Tibial nerve (tissue), 4 donors: ENCODE results near the gene UACA. TPM values are rescaled to one million over a fixed set of nuclear protein-coding genes. Genes with fewer than 3 reads are reported as not detected.

Experiments used
- DNase-seq, 2 donors: peaks; one replicate each; pipeline ENCODE4 v3.0.0-alpha.2; 2019; ENCODE audit warnings: low spot score in 2 of 2
- H3K27ac ChIP-seq, 4 donors: fragments of 200-600 bp; sonication (generic) in 3 of 4; one replicate each; pipeline ENCODE4 v1.5.1; 2017 to 2019; ENCODE audit warnings: mild to moderate bottlenecking in 1 of 4
- H3K27me3 ChIP-seq, 2 donors: fragments of 200-600 bp; sonication (generic) in 1 of 2; one replicate each; pipeline versions ENCODE4 v1.5.1 to v1.6.0; 2017 to 2019
- H3K36me3 ChIP-seq, 3 donors: fragments of 200-600 bp; sonication (generic); one replicate each; pipeline ENCODE4 v1.5.1; 2018 to 2019
- H3K4me1 ChIP-seq, 4 donors: fragments of 200-600 bp; sonication (generic) in 3 of 4; one replicate each; pipeline ENCODE4 v1.5.1; 2017 to 2019
- H3K4me3 ChIP-seq, 4 donors: fragments of 200-600 bp; sonication (generic) in 3 of 4; one replicate each; pipeline ENCODE4 v1.5.1; 2017 to 2019; ENCODE audit warnings: mild to moderate bottlenecking in 1 of 4, moderate library complexity in 1 of 4
- H3K9me3 ChIP-seq, 4 donors: fragments of 200-600 bp; sonication (generic) in 3 of 4; one replicate each; pipeline ENCODE4 v1.5.1; 2017 to 2019
- EP300 ChIP-seq, 2 donors: sonication (generic); formaldehyde crosslinking; IDR thresholded peaks; one replicate each; pipeline ENCODE4 v1.6.1; 2017; ENCODE audit warnings: antibody characterized with exemption in 2 of 2, mild to moderate bottlenecking in 1 of 2
- POLR2A ChIP-seq, 2 donors: fragments of 450-650 bp; IDR thresholded peaks; one replicate each; pipeline ENCODE4 v1.6.1; 2017; ENCODE audit warnings: antibody characterized with exemption in 2 of 2, mild to moderate bottlenecking in 2 of 2, moderate library complexity in 2 of 2
- WGBS, 2 donors: methylation state at CpG; one replicate each; pipeline ENCODE4 v1.1.5; 2018; 5-methylcytosine and 5-hydroxymethylcytosine counted together
- total RNA-seq, 4 donors: library from RNA; depleted of rRNA; stranded (reverse); fragments of >200 nt; gene quantifications; one replicate each; pipeline ENCODE4 v1.1.0, GENCODE V29; 2016
- TF ChIP-seq, protein P1 (sequence below), 5 experiments: fragments of 200-600 bp in 3 of 5; fragments of 450-650 bp in 2 of 5; sonication (generic) in 3 of 5; IDR thresholded peaks; one replicate each; pipeline ENCODE4 v1.5.1; 2016 to 2019; ENCODE audit warnings: antibody characterized with exemption in 5 of 5, mild to moderate bottlenecking in 3 of 5, moderate library complexity in 2 of 5

Gene UACA
- total RNA-seq, 4 donors from 2014 or later, result 107 to 210 (median 168) TPM

DNA sequence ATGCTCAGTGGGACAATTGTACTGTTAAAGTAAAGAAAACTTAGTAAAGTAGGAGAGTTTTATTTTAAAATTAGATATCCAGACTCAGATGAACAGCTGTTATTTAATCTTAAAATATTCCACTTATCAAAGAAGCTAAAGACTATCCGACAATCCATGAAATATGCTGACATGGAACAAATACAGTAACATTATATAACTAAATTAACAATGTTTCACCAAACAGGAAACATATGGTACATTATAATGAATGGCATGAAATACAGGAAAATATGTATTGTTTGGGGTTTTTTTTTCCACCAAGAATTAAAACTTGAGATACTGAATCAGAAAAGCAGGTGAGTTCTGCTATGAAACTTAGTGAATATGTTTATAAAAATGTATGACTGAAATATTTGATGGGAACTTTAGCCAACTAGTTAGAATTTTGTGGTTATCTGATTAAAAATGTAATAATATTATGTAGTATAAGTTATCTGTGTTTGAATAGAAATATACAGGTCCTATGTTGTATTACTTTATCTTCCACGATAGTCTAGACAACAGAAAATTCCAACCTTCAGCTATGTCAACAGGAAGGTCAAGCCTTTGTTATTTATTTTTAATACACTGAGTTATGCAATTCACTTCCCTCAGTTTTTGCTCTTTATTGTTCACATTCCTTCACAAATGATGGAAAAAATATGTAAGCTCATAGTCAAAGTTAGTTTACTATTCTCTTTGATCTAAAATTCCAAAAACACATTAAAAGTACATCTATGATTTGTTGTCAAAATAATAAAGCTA is 72.7 kb downstream of the UACA start:
- Histone ChIP-seq H3K36me3 (peaks cover 0 to 20% (median 0%) of the 10 kb centered on the region in 3 donors), H3K27ac (peak overlapping the region in 1 of 4 donors; percentile 10), H3K27me3 (no peaks in the 10 kb centered on the region), H3K4me1 (peaks cover 0 to 27% (median 0%) of the 10 kb centered on the region in 4 donors), H3K9me3 (no peaks in the 10 kb centered on the region), H3K4me3 (no peak overlapping the region)
- WGBS, 2 donors, result 37 to 44% methylated on average over 2 of the region's 2 CpGs
- no peak for DNase-seq
- TF ChIP-seq, protein P1, sequence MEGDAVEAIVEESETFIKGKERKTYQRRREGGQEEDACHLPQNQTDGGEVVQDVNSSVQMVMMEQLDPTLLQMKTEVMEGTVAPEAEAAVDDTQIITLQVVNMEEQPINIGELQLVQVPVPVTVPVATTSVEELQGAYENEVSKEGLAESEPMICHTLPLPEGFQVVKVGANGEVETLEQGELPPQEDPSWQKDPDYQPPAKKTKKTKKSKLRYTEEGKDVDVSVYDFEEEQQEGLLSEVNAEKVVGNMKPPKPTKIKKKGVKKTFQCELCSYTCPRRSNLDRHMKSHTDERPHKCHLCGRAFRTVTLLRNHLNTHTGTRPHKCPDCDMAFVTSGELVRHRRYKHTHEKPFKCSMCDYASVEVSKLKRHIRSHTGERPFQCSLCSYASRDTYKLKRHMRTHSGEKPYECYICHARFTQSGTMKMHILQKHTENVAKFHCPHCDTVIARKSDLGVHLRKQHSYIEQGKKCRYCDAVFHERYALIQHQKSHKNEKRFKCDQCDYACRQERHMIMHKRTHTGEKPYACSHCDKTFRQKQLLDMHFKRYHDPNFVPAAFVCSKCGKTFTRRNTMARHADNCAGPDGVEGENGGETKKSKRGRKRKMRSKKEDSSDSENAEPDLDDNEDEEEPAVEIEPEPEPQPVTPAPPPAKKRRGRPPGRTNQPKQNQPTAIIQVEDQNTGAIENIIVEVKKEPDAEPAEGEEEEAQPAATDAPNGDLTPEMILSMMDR (IDR thresholded peaks at IDR 0.05), result no peak
- no peak for TF ChIP-seq EP300 (IDR thresholded peaks at IDR 0.05)
- no peak for TF ChIP-seq POLR2A (IDR thresholded peaks at IDR 0.05)

DNA sequence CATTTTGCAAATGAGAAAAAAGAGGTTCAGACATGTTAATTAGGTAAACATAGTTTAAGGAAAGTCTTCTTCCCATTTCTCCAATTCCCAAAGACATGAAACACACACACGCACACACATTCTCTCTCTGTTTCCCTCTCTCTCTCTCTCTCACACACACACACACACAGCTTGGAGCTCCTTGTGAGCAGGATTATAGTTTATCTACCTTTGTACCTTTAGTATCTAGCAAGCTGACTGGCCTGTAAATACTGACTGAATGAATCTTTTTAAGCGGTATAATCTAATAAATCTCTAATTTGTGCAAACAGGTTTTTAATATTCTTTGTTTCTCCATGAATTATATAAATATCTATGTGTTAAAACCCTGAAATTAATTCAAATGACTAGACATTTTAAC is 73.3 kb downstream of the UACA start:
- Histone ChIP-seq H3K9me3 (no peaks in the 10 kb centered on the region), H3K36me3 (peaks cover 0 to 25% (median 0%) of the 10 kb centered on the region in 3 donors), H3K27me3 (no peaks in the 10 kb centered on the region), H3K4me1 (peaks cover 0 to 22% (median 0%) of the 10 kb centered on the region in 4 donors), H3K4me3 (no peak overlapping the region), H3K27ac (no peak overlapping the region)
- no peak for DNase-seq
- no peak for TF ChIP-seq POLR2A (IDR thresholded peaks at IDR 0.05)
- no peak for TF ChIP-seq EP300 (IDR thresholded peaks at IDR 0.05)
- TF ChIP-seq, protein P1 (IDR thresholded peaks at IDR 0.05), result no peak
- 90 to 92% methylated on average over 2 of the region's 2 CpGs for WGBS, 2 donors

DNA sequence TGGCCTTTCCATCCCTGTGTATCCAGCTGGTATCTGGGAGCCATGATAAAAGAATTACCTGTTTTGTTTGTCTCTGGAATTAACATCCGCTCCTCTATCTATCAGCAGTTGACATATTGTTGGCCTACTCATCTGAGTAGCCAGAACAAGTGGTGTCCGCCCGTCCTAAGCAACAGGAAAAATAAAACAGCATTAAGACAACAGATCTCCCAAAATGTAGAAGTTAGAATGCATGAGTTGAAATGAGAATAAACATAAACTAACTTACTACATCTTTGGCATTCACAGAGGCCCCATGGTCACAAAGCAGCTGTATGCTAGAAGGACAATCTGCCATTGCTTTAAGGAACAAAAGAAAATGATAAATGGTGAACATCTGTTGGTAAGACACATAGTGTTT is 75.9 kb downstream of the UACA start:
- no peak overlapping the region for H3K4me3 ChIP-seq
- 78 to 88% methylated on average over 3 of the region's 3 CpGs for WGBS, 2 donors
- H3K4me1 ChIP-seq, result peaks cover 0 to 27% (median 0%) of the 10 kb centered on the region in 4 donors
- H3K27me3 ChIP-seq, result no peaks in the 10 kb centered on the region
- peaks cover 0 to 29% (median 0%) of the 10 kb centered on the region in 3 donors for H3K36me3 ChIP-seq
- no peak for DNase-seq
- H3K9me3 ChIP-seq, result no peaks in the 10 kb centered on the region
- no peak for TF ChIP-seq EP300 (IDR thresholded peaks at IDR 0.05)
- H3K27ac ChIP-seq, result no peak overlapping the region

DNA sequence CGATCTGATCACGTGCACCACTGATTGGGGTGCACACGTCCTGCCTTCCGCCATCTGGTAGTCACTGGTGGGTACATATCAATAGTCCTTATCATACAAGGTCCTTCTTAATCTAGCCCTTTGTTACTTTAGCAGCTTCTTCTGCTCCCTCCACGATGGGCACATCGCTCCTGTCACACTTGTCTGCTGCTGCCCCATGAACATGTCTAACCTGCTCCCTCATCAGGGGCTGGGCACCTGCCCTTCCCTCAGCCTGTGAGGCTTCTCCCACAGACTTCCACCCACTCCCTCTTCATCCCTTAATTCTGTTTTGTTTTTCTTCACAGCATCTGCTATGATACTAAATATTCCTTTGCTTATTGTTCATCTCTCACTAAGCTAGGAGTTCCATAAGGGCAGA is 82.5 kb downstream of the UACA start:
- DNase-seq, result no peak
- TF ChIP-seq, protein P1 (IDR thresholded peaks at IDR 0.05), result no peak
- TF ChIP-seq POLR2A (IDR thresholded peaks at IDR 0.05) (no peak), EP300 (IDR thresholded peaks at IDR 0.05) (no peak)

DNA sequence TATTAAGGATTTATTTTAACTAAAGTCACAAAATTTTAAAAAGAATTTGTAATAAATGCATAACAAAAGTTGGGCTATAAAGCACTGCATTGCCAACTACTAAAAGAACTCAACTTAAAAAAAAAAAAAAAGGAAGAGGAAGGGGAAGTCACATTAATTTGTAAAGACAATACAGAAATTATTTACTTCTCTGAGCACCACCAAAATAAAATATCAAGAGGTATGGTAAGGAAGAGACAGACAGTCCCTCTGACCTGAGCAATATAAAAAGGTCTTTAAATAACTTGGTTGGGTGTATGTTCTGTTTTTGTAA is 83.5 kb downstream of the UACA start:
- no peak for DNase-seq
- Histone ChIP-seq H3K4me1 (peaks cover 0 to 40% (median 0%) of the 10 kb centered on the region in 4 donors), H3K27me3 (no peaks in the 10 kb centered on the region), H3K9me3 (no peaks in the 10 kb centered on the region), H3K4me3 (no peak overlapping the region), H3K27ac (no peak overlapping the region), H3K36me3 (peaks cover 0 to 39% (median 0%) of the 10 kb centered on the region in 3 donors)
- TF ChIP-seq, protein P1 (IDR thresholded peaks at IDR 0.05), result no peak
- TF ChIP-seq POLR2A (IDR thresholded peaks at IDR 0.05) (no peak), EP300 (IDR thresholded peaks at IDR 0.05) (no peak)

More for the DNA sequence above, 82.5 kb downstream of the UACA start:
- H3K27ac ChIP-seq, result peak overlapping the region in 1 of 4 donors; percentile 4
- no peak overlapping the region for H3K4me3 ChIP-seq
- peaks cover 0 to 37% (median 0%) of the 10 kb centered on the region in 4 donors for H3K4me1 ChIP-seq
- no peaks in the 10 kb centered on the region for H3K9me3 ChIP-seq
- 82 to 91% methylated on average over 6 of the region's 6 CpGs for WGBS, 2 donors
- no peaks in the 10 kb centered on the region for H3K27me3 ChIP-seq
- H3K36me3 ChIP-seq, result peaks cover 0 to 36% (median 0%) of the 10 kb centered on the region in 3 donors
